SU-DHL-6 (cell line): ENCODE results near the gene CADM4.

ENCODE experiments used
- H2AFZ ChIP-seq: fragments of 200-600 bp; sonication (generic); 2 replicates; pipeline ENCODE4 v1.6.1; 2014; ENCODE audit warnings: low read depth, mild to moderate bottlenecking, moderate library complexity, mixed read lengths, antibody characterized with exemption, low read length; ENCODE audit not compliant: severe bottlenecking
- H3F3A ChIP-seq: fragments of 200-600 bp; shearing (Covaris generic); 2 replicates; pipeline ENCODE4 v1.6.0; 2016; ENCODE audit warnings: antibody characterized with exemption, mild to moderate bottlenecking; ENCODE audit not compliant: insufficient read depth
- H3K27ac ChIP-seq: fragments of 200-600 bp; sonication (generic); 2 replicates; pipeline ENCODE4 v1.5.1; 2016; ENCODE audit warnings: low read depth, mild to moderate bottlenecking, low read length, moderate library complexity, mixed read lengths
- H3K27me3 ChIP-seq: fragments of 200-600 bp; sonication (generic), shearing (Covaris generic); 2 replicates; pipeline ENCODE4 v1.6.0; 2014; ENCODE audit warnings: mild to moderate bottlenecking, low read length
- H3K36me3 ChIP-seq: fragments of 200-600 bp; sonication (generic); 2 replicates; pipeline ENCODE4 v1.6.1; 2014; ENCODE audit warnings: mild to moderate bottlenecking, low read length, mixed read lengths
- H3K4me2 ChIP-seq: fragments of 300-600, 200-600 bp; shearing (Covaris generic), sonication (generic); 2 replicates; pipeline ENCODE4 v1.6.0; 2014; ENCODE audit warnings: low read length, low read depth, mild to moderate bottlenecking; ENCODE audit not compliant: poor library complexity, severe bottlenecking
- H3K4me3 ChIP-seq: fragments of 200-600 bp; sonication (generic); 2 replicates; pipeline ENCODE4 v1.5.1; 2014; ENCODE audit warnings: antibody characterized with exemption, low read length, mild to moderate bottlenecking, mixed read lengths; ENCODE audit not compliant: insufficient read depth, poor library complexity, severe bottlenecking
- H3K79me2 ChIP-seq: fragments of 200-600 bp; sonication (generic); 2 replicates; pipeline ENCODE4 v1.6.1; 2014; ENCODE audit warnings: mild to moderate bottlenecking, low read length, moderate library complexity; ENCODE audit not compliant: insufficient read depth
- H3K9ac ChIP-seq: fragments of 200-600 bp; sonication (generic); 2 replicates; pipeline ENCODE4 v1.7.0; 2014; ENCODE audit warnings: mild to moderate bottlenecking, low read length
- H3K9me2 ChIP-seq: fragments of 200-600 bp; sonication (generic); replicated peaks from 2 replicates; pipeline ENCODE4 v1.6.1; 2014; ENCODE audit warnings: low read length; ENCODE audit not compliant: insufficient read depth
- H3K9me3 ChIP-seq: fragments of 200-600 bp; sonication (generic); 2 replicates; pipeline ENCODE4 v1.6.1; 2014; ENCODE audit warnings: low read length, mixed read lengths; ENCODE audit not compliant: insufficient read depth
- H4K20me1 ChIP-seq: fragments of 200-600 bp; sonication (generic); 2 replicates; pipeline ENCODE4 v1.6.1; 2014; ENCODE audit warnings: low read depth, mild to moderate bottlenecking, antibody characterized with exemption, low read length, moderate library complexity, mixed read lengths
- CTCF ChIP-seq: fragments of 200-600 bp; sonication (generic); IDR thresholded peaks from one replicate; pipeline ENCODE4 v1.5.1; 2017; ENCODE audit warnings: antibody characterized with exemption, mild to moderate bottlenecking, low read length, moderate library complexity; ENCODE audit not compliant: insufficient read depth, poor library complexity, severe bottlenecking
- EZH2phosphoT487 ChIP-seq: fragments of 200-600 bp; sonication (generic), shearing (Covaris generic); conservative IDR thresholded peaks from 2 replicates; pipeline ENCODE4 v1.6.1; 2018; ENCODE audit warnings: mild to moderate bottlenecking, antibody characterized with exemption, low read length, moderate library complexity, mixed read lengths

CADM4 gene

GRCh38 chr19:43667876-43668405 is 28.3 kb upstream of the CADM4 start:
- Histone ChIP-seq H2AFZ (no peak overlapping the region), H3K9me3 (no peaks in the 10 kb centered on the region), H3K36me3 (no peaks in the 10 kb centered on the region), H3K79me2 (no peaks in the 10 kb centered on the region), H3F3A (no peaks in the 10 kb centered on the region), H3K9ac (no peak overlapping the region), H3K4me3 (no peak overlapping the region), H3K27me3 (no peaks in the 10 kb centered on the region), H4K20me1 (no peaks in the 10 kb centered on the region), H3K27ac (no peak overlapping the region), H3K9me2 (no peaks in the 10 kb centered on the region), H3K4me2 (no peak overlapping the region)
- TF ChIP-seq EZH2phosphoT487 (no peak), CTCF (no peak)

GRCh38 chr19:43667126-43667875 is 27.7 kb upstream of the CADM4 start:
- Histone ChIP-seq H3K9me3 (no peaks in the 10 kb centered on the region), H4K20me1 (no peaks in the 10 kb centered on the region), H3K36me3 (no peaks in the 10 kb centered on the region), H3K4me2 (no peak overlapping the region), H2AFZ (no peak overlapping the region), H3K9ac (no peak overlapping the region), H3K9me2 (no peaks in the 10 kb centered on the region), H3F3A (no peaks in the 10 kb centered on the region), H3K79me2 (no peaks in the 10 kb centered on the region), H3K27ac (no peak overlapping the region), H3K4me3 (no peak overlapping the region), H3K27me3 (no peaks in the 10 kb centered on the region)
- TF ChIP-seq CTCF (no peak), EZH2phosphoT487 (no peak)

GRCh38 chr19:43664018-43664417 is 24.4 kb upstream of the CADM4 start:
- no peak overlapping the region for H3K9ac ChIP-seq
- H3K27me3 ChIP-seq = no peaks in the 10 kb centered on the region
- no peak overlapping the region for H3K4me2 ChIP-seq
- no peak overlapping the region for H3K4me3 ChIP-seq
- no peak for TF ChIP-seq EZH2phosphoT487
- no peak for TF ChIP-seq CTCF
- no peaks in the 10 kb centered on the region for H3K9me3 ChIP-seq
- no peaks in the 10 kb centered on the region for H3F3A ChIP-seq
- H3K27ac ChIP-seq = no peak overlapping the region
- no peaks in the 10 kb centered on the region for H3K79me2 ChIP-seq
- H2AFZ ChIP-seq = no peak overlapping the region
- no peaks in the 10 kb centered on the region for H3K36me3 ChIP-seq
- no peaks in the 10 kb centered on the region for H4K20me1 ChIP-seq
- no peaks in the 10 kb centered on the region for H3K9me2 ChIP-seq
